GM19239 (cell line): ENCODE data around the gene BRPF1.
A peak's percentile ranks its signal among the peaks of the same experiment; 100 is the strongest.
"Not testable (repeated sequence)": the region's sequence is repeated elsewhere in the genome, so short reads cannot be mapped to it uniquely, and the experiment has no call there.

ENCODE experiments used
- DNase-seq: peaks from one replicate; pipeline ENCODE4 v3.0.0; 2011; ENCODE audit warnings: low spot score; ENCODE audit not compliant: insufficient read length
- FAIRE-seq: peaks from 2 replicates; lab custom pipeline; 2011; peaks lifted over from hg19 to GRCh38; lab: Jason Lieb, UNC

BRPF1 gene

GRCh38 chr3:9762871-9763270 lies 31.3 kb downstream of the BRPF1 start:
- FAIRE-seq: no peak
- DNase-seq: no peak

- no peak for DNase-seq
- no peak for FAIRE-seq
These were observed 34.3 kb downstream of the BRPF1 start for GRCh38 chr3:9765865-9766264.

- DNase-seq (no peak), FAIRE-seq (no peak)
These were observed 35.9 kb downstream of the BRPF1 start for GRCh38 chr3:9767418-9767817.

- no peak for FAIRE-seq
- DNase-seq: no peak
These were observed 36.7 kb downstream of the BRPF1 start for GRCh38 chr3:9768141-9768775.

GRCh38 chr3:9769012-9769411 lies 37.5 kb downstream of the BRPF1 start:
- DNase-seq (no peak), FAIRE-seq (no peak)

- FAIRE-seq (no peak), DNase-seq (peak; percentile 59)
These were observed 38.1 kb downstream of the BRPF1 start, which contains the start of gene CAMK1 for GRCh38 chr3:9769426-9770275. Gene CAMK1, minus strand, starts transcription at chr3:9769947. Its CDS starts 2,198 bp downstream, at chr3:9767749.

- FAIRE-seq (no peak), DNase-seq (no peak)
These were observed 38.8 kb downstream of the BRPF1 start for GRCh38 chr3:9770276-9770812.

- DNase-seq: not testable (repeated sequence)
These were observed 39.5 kb downstream of the BRPF1 start for GRCh38 chr3:9771007-9771406.

GRCh38 chr3:9776896-9777693 lies 45.6 kb downstream of the BRPF1 start:
- FAIRE-seq: no peak
- no peak for DNase-seq

More at GRCh38 chr3:9771007-9771406, 39.5 kb downstream of the BRPF1 start:
- not testable (repeated sequence) for FAIRE-seq

- no peak for FAIRE-seq
- DNase-seq: no peak
These were observed 46.1 kb downstream of the BRPF1 start for GRCh38 chr3:9777694-9778021.

GRCh38 chr3:9778143-9779074 lies 46.9 kb downstream of the BRPF1 start:
- FAIRE-seq (no peak), DNase-seq (no peak)

- no peak for DNase-seq
- FAIRE-seq: no peak
These were observed 47.6 kb downstream of the BRPF1 start for GRCh38 chr3:9779075-9779593.

GRCh38 chr3:9779721-9780457 lies 48.4 kb downstream of the BRPF1 start:
- no peak for DNase-seq
- FAIRE-seq: peak; percentile 60

GRCh38 chr3:9780458-9780812 lies 48.9 kb downstream of the BRPF1 start:
- FAIRE-seq (no peak), DNase-seq (no peak)

- DNase-seq: no peak
- FAIRE-seq: no peak
These were observed 49.4 kb downstream of the BRPF1 start for GRCh38 chr3:9780910-9781309.

GRCh38 chr3:9781551-9781950 lies 50.0 kb downstream of the BRPF1 start:
- no peak for FAIRE-seq
- DNase-seq: no peak

GRCh38 chr3:9781978-9782603 lies 50.6 kb downstream of the BRPF1 start:
- FAIRE-seq: no peak

GRCh38 chr3:9782770-9783169 lies 51.2 kb downstream of the BRPF1 start:
- FAIRE-seq (no peak), DNase-seq (no peak)

More at GRCh38 chr3:9781978-9782603, 50.6 kb downstream of the BRPF1 start:
- DNase-seq: no peak
